Liver (tissue), 9 donors: ENCODE results near the gene HNF4A. TPM values are rescaled to one million over a fixed set of nuclear protein-coding genes. Genes with fewer than 3 reads are reported as not detected.

ENCODE experiments used
- DNase-seq: peaks from one replicate; pipeline ENCODE4 v3.0.0-alpha.2; 2017; ENCODE audit warnings: low spot score
- H3K27ac ChIP-seq, 2 donors: one replicate each; pipeline ENCODE4 v1.7.0; 2013; ENCODE audit warnings: inconsistent platforms in 2 of 2, low read length in 2 of 2, control low read depth in 1 of 2, low read depth in 1 of 2, mild to moderate bottlenecking in 1 of 2
- H3K27me3 ChIP-seq, 4 donors: one replicate each; pipeline versions ENCODE4 v1.6.1 to v1.7.0; 2013; ENCODE audit warnings: low read length in 3 of 4, inconsistent platforms in 1 of 4, mild to moderate bottlenecking in 1 of 4, moderate library complexity in 1 of 4; ENCODE audit not compliant: control insufficient read depth in 4 of 4, insufficient read depth in 4 of 4
- H3K36me3 ChIP-seq, 4 donors: one replicate each; pipeline versions ENCODE4 v1.6.1 to v1.7.0; 2013; ENCODE audit warnings: low read length in 3 of 4, mild to moderate bottlenecking in 3 of 4, low read depth in 1 of 4, moderate library complexity in 1 of 4; ENCODE audit not compliant: control insufficient read depth in 4 of 4, insufficient read depth in 3 of 4
- H3K4me1 ChIP-seq, 4 donors: one replicate each; pipeline versions ENCODE4 v1.6.1 to v1.7.0; 2013; ENCODE audit warnings: low read length in 3 of 4, mild to moderate bottlenecking in 3 of 4, moderate library complexity in 1 of 4; ENCODE audit not compliant: control insufficient read depth in 4 of 4, insufficient read depth in 4 of 4
- H3K4me3 ChIP-seq, 3 donors: one replicate each; pipeline versions ENCODE4 v1.6.1 to v1.7.0; 2013; ENCODE audit warnings: low read length in 3 of 3, control low read depth in 1 of 3, low read depth in 1 of 3, mild to moderate bottlenecking in 1 of 3
- H3K9ac ChIP-seq, 2 donors: one replicate each; pipeline ENCODE4 v1.7.0; 2013; ENCODE audit warnings: low read length in 2 of 2, mild to moderate bottlenecking in 2 of 2, moderate library complexity in 2 of 2, control low read depth in 1 of 2, low read depth in 1 of 2
- H3K9me3 ChIP-seq, 4 donors: one replicate each; pipeline versions ENCODE4 v1.6.1 to v1.7.0; 2013; ENCODE audit warnings: low read length in 3 of 4; ENCODE audit not compliant: control insufficient read depth in 4 of 4
- EGR1 ChIP-seq, 2 donors: IDR thresholded peaks; 2 replicates each; pipeline ENCODE4 v1.6.1; 2016 to 2018; ENCODE audit warnings: antibody characterized with exemption in 2 of 2, low read depth in 2 of 2
- FOXA1 ChIP-seq: IDR thresholded peaks from 2 replicates; pipeline ENCODE4 v1.6.1; 2016; ENCODE audit warnings: antibody characterized with exemption
- FOXA2 ChIP-seq: IDR thresholded peaks from 2 replicates; pipeline ENCODE4 v1.6.1; 2016; ENCODE audit warnings: antibody characterized with exemption
- GABPA ChIP-seq, 2 donors: IDR thresholded peaks in 1 of 2; conservative IDR thresholded peaks in 1 of 2; 2 replicates each; pipeline ENCODE4 v1.6.1; 2016; ENCODE audit warnings: antibody characterized with exemption in 2 of 2, mild to moderate bottlenecking in 1 of 2, moderate library complexity in 1 of 2
- HNF4A ChIP-seq, 2 donors: conservative IDR thresholded peaks; 2 replicates each; pipeline ENCODE4 v1.6.1; 2016; ENCODE audit warnings: antibody characterized with exemption in 2 of 2, mild to moderate bottlenecking in 2 of 2
- JUND ChIP-seq, 2 donors: IDR thresholded peaks; 2 replicates each; pipeline ENCODE4 v1.6.1; 2016; ENCODE audit warnings: antibody characterized with exemption in 2 of 2
- RAD21 ChIP-seq, 2 donors: IDR thresholded peaks; 2 replicates each; pipeline ENCODE4 v1.6.1; 2016; ENCODE audit warnings: antibody characterized with exemption in 2 of 2, mild to moderate bottlenecking in 2 of 2
- REST ChIP-seq: IDR thresholded peaks from 2 replicates; pipeline ENCODE4 v1.6.1; 2016; ENCODE audit warnings: antibody characterized with exemption, mild to moderate bottlenecking
- RXRA ChIP-seq, 2 donors: IDR thresholded peaks; 2 replicates each; pipeline ENCODE4 v1.6.1; 2017 to 2018; ENCODE audit warnings: antibody characterized with exemption in 2 of 2, mild to moderate bottlenecking in 1 of 2
- YY1 ChIP-seq: IDR thresholded peaks from 2 replicates; pipeline ENCODE4 v1.6.1; 2016; ENCODE audit warnings: antibody characterized with exemption, mild to moderate bottlenecking
- ZBTB33 ChIP-seq: IDR thresholded peaks from 2 replicates; pipeline ENCODE4 v1.6.1; 2016; ENCODE audit warnings: antibody characterized with exemption
- WGBS: extraction: QIAGEN DNeasy Blood & Tissue Kit; methylation state at CpG from one replicate; pipeline ENCODE4 v1.1.7; 2013; 5-methylcytosine and 5-hydroxymethylcytosine counted together
- polyA plus RNA-seq, 2 donors: library from polyadenylated mRNA; stranded (reverse) in 1 of 2; unstranded in 1 of 2; fragments of 200-250 nt in 1 of 2; fragments of >200 nt in 1 of 2; fragmentation: Nextera tagmentation in 1 of 2; extraction: Ambion mirVana in 1 of 2; gene quantifications; one replicate each; pipeline versions ENCODE4 v1.2.1 to v1.2.3, GENCODE V29; 2013 to 2015
- total RNA-seq, 2 donors: library from RNA; depleted of rRNA; stranded (reverse); fragments of >200 nt; gene quantifications; one replicate each; pipeline ENCODE4 v1.2.3, GENCODE V29; 2014
- TF ChIP-seq, protein P1 (sequence below): IDR thresholded peaks from 2 replicates; pipeline ENCODE4 v1.6.1; 2016; ENCODE audit warnings: antibody characterized with exemption
- donor health status: healthy.
- donor health status: healthy.
- donor health status: healthy.
- donor health status: healthy.
- donor health status: healthy.

HNF4A gene
- total and polyA plus RNA-seq, 4 donors, result 51.7 to 171 (median 86.0) TPM

DNA sequence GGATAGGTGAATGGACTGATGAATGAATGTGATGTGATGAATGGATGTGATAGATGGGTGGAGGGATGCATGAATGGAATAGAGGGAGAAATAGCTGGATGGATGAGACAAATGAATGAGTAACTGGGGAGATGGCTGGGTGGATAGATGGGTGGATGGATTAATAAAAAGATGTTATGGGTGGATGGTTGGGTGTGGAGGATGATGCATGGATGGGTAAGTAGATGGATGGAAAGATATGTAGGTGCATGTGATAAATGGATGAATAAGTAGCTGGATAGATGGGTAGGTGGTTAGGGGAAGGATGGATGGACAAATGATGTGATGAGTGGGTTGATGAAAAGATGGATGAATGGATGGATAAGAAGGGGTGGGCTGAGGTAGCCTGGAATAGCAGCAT lies 4.7 kb downstream of the HNF4A start:
- TF ChIP-seq ZBTB33 (no peak), REST (no peak), YY1 (no peak), HNF4A (conservative IDR thresholded peaks at IDR 0.05) (no peak), EGR1 (IDR thresholded peaks at IDR 0.05; ENCODE audit: low read depth in 2 of 2) (no peak), FOXA1 (no peak), FOXA2 (no peak), RAD21 (IDR thresholded peaks at IDR 0.05) (no peak)
- TF ChIP-seq, protein P1, sequence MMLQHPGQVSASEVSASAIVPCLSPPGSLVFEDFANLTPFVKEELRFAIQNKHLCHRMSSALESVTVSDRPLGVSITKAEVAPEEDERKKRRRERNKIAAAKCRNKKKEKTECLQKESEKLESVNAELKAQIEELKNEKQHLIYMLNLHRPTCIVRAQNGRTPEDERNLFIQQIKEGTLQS, result no peak
- DNase-seq, result no peak
- Histone ChIP-seq H3K27ac (no peak overlapping the region), H3K9me3 (no peaks in the 10 kb centered on the region), H3K4me1 (peaks cover 0 to 30% (median 21%) of the 10 kb centered on the region in 4 donors), H3K27me3 (no peaks in the 10 kb centered on the region), H3K9ac (no peak overlapping the region), H3K4me3 (no peak overlapping the region), H3K36me3 (peaks cover 0 to 14% (median 12%) of the 10 kb centered on the region in 4 donors)

DNA sequence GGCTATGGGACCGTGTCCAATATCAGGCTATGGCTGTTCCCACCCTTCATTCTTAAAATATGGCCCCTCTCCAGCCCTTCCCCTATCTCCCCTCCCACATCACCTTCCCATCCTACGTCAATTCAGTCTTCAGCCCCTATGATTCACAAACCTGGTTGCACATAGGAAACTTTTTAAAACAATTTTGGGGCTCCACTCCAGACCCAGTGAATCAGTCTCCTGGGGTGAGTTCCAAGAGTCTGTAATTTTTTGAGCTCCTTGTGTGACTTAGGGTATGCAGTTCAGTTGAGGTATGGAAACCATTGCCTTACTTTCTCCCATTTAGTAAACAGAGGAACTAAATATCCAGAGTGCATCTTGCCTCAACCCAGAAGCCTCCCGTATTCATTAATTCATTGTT lies 5.5 kb downstream of the HNF4A start:
- TF ChIP-seq FOXA1, result no peak
- TF ChIP-seq JUND (IDR thresholded peaks at IDR 0.05), result no peak
- TF ChIP-seq REST, result no peak
- TF ChIP-seq YY1, result no peak
- TF ChIP-seq RXRA (IDR thresholded peaks at IDR 0.05), result no peak
- TF ChIP-seq FOXA2, result no peak
- TF ChIP-seq GABPA (IDR thresholded peaks at IDR 0.05 in 1 of 2, conservative IDR thresholded peaks at IDR 0.05 in 1 of 2), result no peak
- no peak for TF ChIP-seq RAD21 (IDR thresholded peaks at IDR 0.05)
- no peak overlapping the region for H3K4me3 ChIP-seq
- H3K9me3 ChIP-seq, result no peaks in the 10 kb centered on the region
- H3K27ac ChIP-seq, result no peak overlapping the region
- no peak overlapping the region for H3K9ac ChIP-seq
- DNase-seq, result no peak
- no peaks in the 10 kb centered on the region for H3K27me3 ChIP-seq
- H3K4me1 ChIP-seq, result peaks cover 0 to 23% (median 16%) of the 10 kb centered on the region in 4 donors
- peaks cover 0 to 14% (median 12%) of the 10 kb centered on the region in 4 donors for H3K36me3 ChIP-seq
- WGBS, result 74% methylated on average over 3 of the region's 3 CpGs
